ENCODE results near the gene ASPHD2. TPM values are rescaled to one million over a fixed set of nuclear protein-coding genes. Genes with fewer than 3 reads are reported as not detected.

Gene ASPHD2
- total RNA-seq, 2 donors from 2014 or later, result 0.56 to 0.67 TPM

- peak; percentile 97 for DNase-seq (ENCODE audit: low spot score)
- intact Hi-C loops (cut with DNase I), result no loop called here
Observed at GRCh38 chr22:26483439-26484359, 54.6 kb downstream of the ASPHD2 start, which contains the start of the genes HPS4 and SRRD. Gene HPS4, minus strand, starts transcription at chr22:26483783. Its CDS starts 2,021 bp downstream, at chr22:26481762. Gene SRRD, plus strand, starts transcription at chr22:26483877. Its CDS starts 14 bp downstream, at chr22:26483891.

- intact Hi-C loops (cut with DNase I), result no loop called here
- DNase-seq (ENCODE audit: low spot score), result no peak
Observed at GRCh38 chr22:26484360-26484706, 55.3 kb downstream of the ASPHD2 start.

GRCh38 chr22:26485013-26485412 lies 56.0 kb downstream of the ASPHD2 start:
- DNase-seq (ENCODE audit: low spot score), result no peak
- intact Hi-C loops (cut with DNase I), result no loop called here

- intact Hi-C loops (cut with DNase I), result no loop called here
- no peak for DNase-seq (ENCODE audit: low spot score)
Observed at GRCh38 chr22:26485806-26486390, 56.8 kb downstream of the ASPHD2 start.

DNA sequence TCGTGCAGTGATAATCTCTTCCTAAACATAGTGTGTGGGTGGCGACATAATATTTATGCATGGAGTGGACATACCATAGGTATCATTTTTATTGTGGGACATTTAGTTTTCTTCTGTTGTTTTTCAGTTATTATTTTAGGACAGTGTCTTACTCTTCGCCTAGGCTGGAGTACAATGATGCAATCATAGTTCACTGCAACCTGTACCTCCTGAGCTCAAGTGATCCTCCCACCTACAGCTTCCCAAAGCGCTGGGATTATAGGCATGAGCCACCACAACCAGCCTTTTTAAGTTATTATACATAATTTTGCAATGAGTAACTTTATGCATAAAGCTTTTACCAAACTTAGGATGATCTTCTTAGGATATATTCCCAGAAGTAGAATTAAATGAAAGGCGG lies 57.3 kb downstream of the ASPHD2 start:
- intact Hi-C loops (cut with DNase I), result no loop called here
- no peak for DNase-seq (ENCODE audit: low spot score)

- DNase-seq (ENCODE audit: low spot score), result no peak
- intact Hi-C loops (cut with DNase I), result no loop called here
Observed at GRCh38 chr22:26487996-26488395, 58.9 kb downstream of the ASPHD2 start.

- intact Hi-C loops (cut with DNase I), result no loop called here
- DNase-seq (ENCODE audit: low spot score), result no peak
Observed at GRCh38 chr22:26489447-26490036, 60.5 kb downstream of the ASPHD2 start.

- DNase-seq (ENCODE audit: low spot score), result no peak
- intact Hi-C loops (cut with DNase I), result no loop called here
Observed at GRCh38 chr22:26492220-26492619, 63.2 kb downstream of the ASPHD2 start.

DNA sequence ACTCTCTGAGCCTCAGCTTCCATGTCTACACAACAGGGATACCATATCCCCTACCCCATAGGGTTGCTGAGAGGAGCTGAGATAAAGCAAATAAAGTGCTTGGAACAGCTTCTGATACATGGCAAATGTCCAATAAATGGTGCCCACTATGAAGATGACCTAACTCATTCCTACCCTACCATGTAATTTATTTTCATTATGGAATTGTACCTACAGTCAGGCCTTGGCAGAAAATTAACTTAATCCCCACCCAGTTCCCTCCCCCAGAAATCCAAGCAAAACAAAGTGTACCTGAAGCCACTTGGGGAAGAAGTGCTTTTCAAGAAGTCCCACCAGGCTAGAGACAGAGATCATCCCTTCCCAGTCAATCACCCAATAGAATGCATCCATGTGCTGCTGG lies 65.4 kb downstream of the ASPHD2 start:
- DNase-seq (ENCODE audit: low spot score), result no peak
- intact Hi-C loops (cut with DNase I), result no loop called here

Other genes with a start within 250 kb of the ASPHD2 start
- gene HPS4, start 54.5 kb downstream of the ASPHD2 start, total RNA-seq, result 10 to 100 TPM; 19.3 to 22.1 TPM
- 10 to 100 TPM; 12.5 to 17.8 TPM for gene SRRD, start 54.6 kb downstream of the ASPHD2 start, total RNA-seq
- 10 to 100 TPM; 21.3 to 24.2 TPM for gene TFIP11, start 83.2 kb downstream of the ASPHD2 start, total RNA-seq
- 10 to 100 TPM; 24.5 to 33.8 TPM for gene TPST2, start 160.9 kb downstream of the ASPHD2 start, total RNA-seq
- gene CRYBB1, start 188.8 kb downstream of the ASPHD2 start, total RNA-seq, result 1 to 10 TPM; 1.7 to 2.5 TPM
- gene CRYBA4, start 192.7 kb downstream of the ASPHD2 start, total RNA-seq, result not detected
- 1 to 10 TPM; 1.4 to 1.6 TPM for gene MIAT, start 228.3 kb downstream of the ASPHD2 start, total RNA-seq

Data from posterior vena cava (tissue), 2 donors.